AG04450 (cell line): Measurements from ENCODE around the gene GPM6B. TPM values are rescaled to one million over a fixed set of nuclear protein-coding genes. Genes with fewer than 3 reads are reported as not detected.

Experiments
- CTCF ChIA-PET: fragments of 300-600, 350-600 bp; formaldehyde crosslinking; extraction: SDS; loops from one replicate; lab custom pipeline; 2022; ENCODE audit warnings: antibody characterized with exemption, inconsistent platforms; lab: Charles Lee
- POLR2A ChIA-PET: fragments of 350-600 bp; formaldehyde crosslinking; extraction: SDS; loops from one replicate; lab custom pipeline; 2021; ENCODE audit warnings: antibody characterized with exemption, inconsistent platforms; lab: Yijun Ruan, JAX
- DNase-seq: peaks from one replicate; pipeline ENCODE4 v3.0.0-alpha.2; 2011; ENCODE audit warnings: low read depth, low spot score
- H3K27ac ChIP-seq: one replicate; pipeline ENCODE4 v1.5.1; 2012; ENCODE audit warnings: low read depth, low read length, control low read depth
- H3K27me3 ChIP-seq: one replicate; pipeline ENCODE4 v1.6.0; 2012; ENCODE audit warnings: low read length; ENCODE audit not compliant: control insufficient read depth, insufficient read depth
- H3K4me3 ChIP-seq: 2 replicates; pipeline ENCODE4 v1.5.1; 2011; ENCODE audit warnings: mild to moderate bottlenecking, low read depth, low read length, control low read depth
- H3K9me3 ChIP-seq: 2 replicates; pipeline ENCODE4 v1.5.1; 2012; ENCODE audit warnings: low read length; ENCODE audit not compliant: control insufficient read depth, insufficient read depth
- polyA plus RNA-seq: library from polyadenylated mRNA; depleted of rRNA; stranded (reverse); fragments of >200 nt; gene quantifications from 2 replicates; pipeline ENCODE4 v1.2.3, GENCODE V29; 2011
- TF ChIP-seq, protein P1 (sequence below): IDR thresholded peaks from 2 replicates; pipeline ENCODE4 v1.5.1; 2011; ENCODE audit warnings: low read depth, low read length, control low read depth, inconsistent platforms

The GPM6B gene
- polyA plus RNA-seq, 1 experiment: 0.67 TPM

GRCh38 chrX:13834355-13834754 is 17.5 kb upstream of the GPM6B start:
- H3K9me3 ChIP-seq: no peaks in the 10 kb centered on the region
- H3K27ac ChIP-seq: no peak overlapping the region
- TF ChIP-seq, protein P1, sequence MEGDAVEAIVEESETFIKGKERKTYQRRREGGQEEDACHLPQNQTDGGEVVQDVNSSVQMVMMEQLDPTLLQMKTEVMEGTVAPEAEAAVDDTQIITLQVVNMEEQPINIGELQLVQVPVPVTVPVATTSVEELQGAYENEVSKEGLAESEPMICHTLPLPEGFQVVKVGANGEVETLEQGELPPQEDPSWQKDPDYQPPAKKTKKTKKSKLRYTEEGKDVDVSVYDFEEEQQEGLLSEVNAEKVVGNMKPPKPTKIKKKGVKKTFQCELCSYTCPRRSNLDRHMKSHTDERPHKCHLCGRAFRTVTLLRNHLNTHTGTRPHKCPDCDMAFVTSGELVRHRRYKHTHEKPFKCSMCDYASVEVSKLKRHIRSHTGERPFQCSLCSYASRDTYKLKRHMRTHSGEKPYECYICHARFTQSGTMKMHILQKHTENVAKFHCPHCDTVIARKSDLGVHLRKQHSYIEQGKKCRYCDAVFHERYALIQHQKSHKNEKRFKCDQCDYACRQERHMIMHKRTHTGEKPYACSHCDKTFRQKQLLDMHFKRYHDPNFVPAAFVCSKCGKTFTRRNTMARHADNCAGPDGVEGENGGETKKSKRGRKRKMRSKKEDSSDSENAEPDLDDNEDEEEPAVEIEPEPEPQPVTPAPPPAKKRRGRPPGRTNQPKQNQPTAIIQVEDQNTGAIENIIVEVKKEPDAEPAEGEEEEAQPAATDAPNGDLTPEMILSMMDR: no peak
- no peak for DNase-seq
- ChIA-PET CTCF (no interaction called here), POLR2A (no interaction called here)
- H3K4me3 ChIP-seq: no peak overlapping the region
- no peaks in the 10 kb centered on the region for H3K27me3 ChIP-seq

GRCh38 chrX:13829983-13830382 is 13.1 kb upstream of the GPM6B start:
- no peaks in the 10 kb centered on the region for H3K9me3 ChIP-seq
- H3K27me3 ChIP-seq: no peaks in the 10 kb centered on the region
- no peak overlapping the region for H3K27ac ChIP-seq
- TF ChIP-seq, protein P1: no peak
- ChIA-PET CTCF (no interaction called here), POLR2A (no interaction called here)
- H3K4me3 ChIP-seq: no peak overlapping the region
- no peak for DNase-seq

DNA sequence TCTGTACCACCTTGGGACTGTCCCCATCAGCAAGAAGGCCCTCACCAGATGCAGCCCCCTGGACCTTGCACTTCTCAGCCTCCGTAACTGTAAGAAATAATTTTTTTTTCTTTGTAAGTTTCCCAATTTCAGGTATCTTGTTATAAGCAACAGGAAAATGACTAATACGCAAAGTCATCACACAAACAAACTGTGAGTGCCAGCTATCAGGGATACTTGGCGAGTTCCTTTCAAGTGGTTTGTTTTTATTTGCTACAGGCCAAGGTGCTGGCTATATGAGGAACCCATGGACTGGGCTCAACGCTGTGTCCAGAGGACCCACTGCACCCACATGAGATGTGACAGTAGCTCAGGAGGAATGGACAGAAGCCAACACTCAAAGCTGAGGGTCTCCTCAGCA is 11.5 kb upstream of the GPM6B start:
- Histone ChIP-seq H3K4me3 (no peak overlapping the region), H3K27me3 (no peaks in the 10 kb centered on the region), H3K9me3 (no peaks in the 10 kb centered on the region), H3K27ac (no peak overlapping the region)
- POLR2A ChIA-PET: no interaction called here
- TF ChIP-seq, protein P1: no peak
- no peak for DNase-seq
- CTCF ChIA-PET: no interaction called here

DNA sequence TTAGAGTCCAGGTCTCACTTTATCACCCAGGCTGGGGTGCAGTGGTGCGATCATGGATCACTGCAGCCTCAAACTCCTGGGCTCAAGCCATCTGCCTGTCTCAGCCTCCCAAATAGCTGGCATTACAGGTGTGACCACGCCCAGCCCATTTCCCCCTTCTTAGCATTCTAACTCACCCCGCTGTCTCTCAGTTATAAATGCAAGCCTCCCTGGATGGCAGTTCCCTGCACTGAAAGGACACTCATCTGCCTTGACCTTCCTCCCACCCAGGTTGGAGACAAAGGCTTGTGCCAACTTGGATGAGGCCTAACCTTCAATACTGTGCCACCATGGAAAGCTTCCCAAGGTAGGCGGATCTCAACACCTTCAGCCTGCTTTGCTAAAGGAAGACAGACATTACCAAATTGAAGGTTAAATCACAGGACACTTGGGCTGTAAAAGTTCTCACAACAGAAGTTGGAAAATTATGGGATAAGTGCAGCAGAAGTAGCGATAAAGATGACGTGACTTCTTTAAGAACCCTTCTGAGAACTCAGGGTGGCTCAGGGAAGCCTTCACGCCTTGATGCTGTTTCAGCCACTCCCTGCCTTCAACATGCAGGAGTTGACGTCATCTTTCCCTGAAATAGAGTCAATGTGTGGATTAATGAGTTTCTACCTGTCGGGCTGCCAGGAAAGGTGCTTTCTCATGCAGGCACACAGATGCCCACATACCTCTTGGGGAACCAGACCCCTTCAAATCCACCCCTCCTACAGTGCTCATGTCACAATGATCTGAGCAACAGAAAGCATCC is 10.6 kb upstream of the GPM6B start:
- no peak for DNase-seq
- no peaks in the 10 kb centered on the region for H3K27me3 ChIP-seq
- POLR2A ChIA-PET: no interaction called here
- H3K27ac ChIP-seq: no peak overlapping the region
- CTCF ChIA-PET: interaction anchor here (0.7 kb wide), 1 partner anchor 77 kb away, joined by 4 read pairs; no protein-coding TSS in a partner anchor
- no peaks in the 10 kb centered on the region for H3K9me3 ChIP-seq
- TF ChIP-seq, protein P1: no peak
- H3K4me3 ChIP-seq: no peak overlapping the region

- H3K9me3 ChIP-seq: no peaks in the 10 kb centered on the region
- POLR2A ChIA-PET: no interaction called here
- no peak overlapping the region for H3K27ac ChIP-seq
- H3K4me3 ChIP-seq: no peak overlapping the region
- H3K27me3 ChIP-seq: no peaks in the 10 kb centered on the region
- TF ChIP-seq, protein P1: no peak
- no peak for DNase-seq
- CTCF ChIA-PET: interaction anchor here (0.7 kb wide), 1 partner anchor 76 kb away, joined by 4 read pairs; no protein-coding TSS in a partner anchor
Measured at GRCh38 chrX:13826770-13827169, 9.9 kb upstream of the GPM6B start.
